K562 (cell line): ENCODE results near the gene PARP4.

Source experiments
- ELF1 ChIP-seq: fragments of 200-800 bp; sonication (Bioruptor generic); IDR thresholded peaks from 2 replicates; pipeline ENCODE4 v1.6.1; 2016; ENCODE audit warnings: missing genetic modification characterization, missing compliant biosample characterization
- HMGN3 ChIP-seq: IDR thresholded peaks from 2 replicates; pipeline ENCODE4 v1.6.1; 2011; ENCODE audit warnings: borderline replicate concordance, low read depth, mild to moderate bottlenecking, mixed read lengths, low read length; ENCODE audit not compliant: insufficient read length; ENCODE audit errors: extremely low read depth
- MAZ ChIP-seq, 2 experiments: fragments of 450-650 bp in 1 of 2; sonication (generic) in 1 of 2; formaldehyde crosslinking; IDR thresholded peaks in 1 of 2; conservative IDR thresholded peaks in 1 of 2; 2 replicates each; pipeline versions ENCODE4 v1.4.0 to v1.5.0; 2020; ENCODE audit warnings: mild to moderate bottlenecking in 1 of 2, missing genetic modification reagents in 1 of 2
- POLR2A ChIP-seq: fragments of 450-650 bp; conservative IDR thresholded peaks from 2 replicates; pipeline ENCODE4 v1.6.1; 2016
- SMARCC2 ChIP-seq: fragments of 450-650 bp; IDR thresholded peaks from 2 replicates; pipeline ENCODE4 v1.6.1; 2017; ENCODE audit warnings: antibody characterized with exemption, moderate library complexity, mild to moderate bottlenecking, low read depth
- SP2 ChIP-seq: IDR thresholded peaks from 2 replicates; pipeline ENCODE4 v1.6.1; 2011; ENCODE audit warnings: mild to moderate bottlenecking, low read depth, low read length, moderate library complexity; ENCODE audit not compliant: poor library complexity, severe bottlenecking; ENCODE audit errors: extremely low read depth
- SREBF2 ChIP-seq: sonication (generic); formaldehyde crosslinking; IDR thresholded peaks from 2 replicates; pipeline ENCODE4 v1.4.0; 2020; ENCODE audit warnings: mild to moderate bottlenecking, missing genetic modification reagents
- YY1 ChIP-seq, 3 experiments: IDR thresholded peaks; 2 replicates each; pipeline ENCODE4 v1.6.1; 2011; ENCODE audit warnings: low read length in 2 of 3, mild to moderate bottlenecking in 2 of 3, moderate library complexity in 2 of 3, borderline replicate concordance in 1 of 3, control low read depth in 1 of 3, low read depth in 1 of 3; ENCODE audit not compliant: insufficient read depth in 3 of 3, insufficient replicate concordance in 2 of 3, control insufficient read depth in 1 of 3, insufficient read length in 1 of 3; ENCODE audit errors: extremely low read depth in 1 of 3
- ZNF23 ChIP-seq: fragments of 250-450 bp; sonication (Bioruptor Pico); IDR thresholded peaks from 2 replicates; pipeline ENCODE4 v1.4.0; 2020; ENCODE audit warnings: mild to moderate bottlenecking
- ZNF239 ChIP-seq: fragments of 250-450 bp; sonication (Bioruptor Pico); IDR thresholded peaks from 2 replicates; pipeline ENCODE4 v1.4.0; 2020; ENCODE audit warnings: mild to moderate bottlenecking
- ZNF584 ChIP-seq: fragments of 200-800 bp; sonication (Bioruptor generic); IDR thresholded peaks from 2 replicates; pipeline ENCODE4 v1.6.1; 2016; ENCODE audit warnings: low read depth, mild to moderate bottlenecking, missing genetic modification characterization, missing compliant biosample characterization

- TF ChIP-seq ZNF584 (CRISPR knock-in tag) (no peak), POLR2A (no peak), ZNF23 (CRISPR knock-in tag) (no peak), MAZ (CRISPR knock-in tag; conservative IDR thresholded peaks at IDR 0.05 in 1 of 2, IDR thresholded peaks at IDR 0.05 in 1 of 2) (no peak), SREBF2 (CRISPR knock-in tag) (no peak), SP2 (no peak), SMARCC2 (no peak), YY1 (IDR thresholded peaks at IDR 0.05; ENCODE audit: borderline replicate concordance in 1 of 3, control insufficient read depth in 1 of 3, extremely low read depth in 1 of 3, insufficient read depth in 3 of 3, insufficient read length in 1 of 3, insufficient replicate concordance in 2 of 3, low read depth in 1 of 3, low read length in 2 of 3) (no peak), ZNF239 (CRISPR knock-in tag) (no peak), ELF1 (tag) (no peak), HMGN3 (no peak)
Observed at GRCh38 chr13:24512908-24513213, 283 bp upstream of the PARP4 start.
